ENCODE data around the gene WWC2.

Gene WWC2

DNA sequence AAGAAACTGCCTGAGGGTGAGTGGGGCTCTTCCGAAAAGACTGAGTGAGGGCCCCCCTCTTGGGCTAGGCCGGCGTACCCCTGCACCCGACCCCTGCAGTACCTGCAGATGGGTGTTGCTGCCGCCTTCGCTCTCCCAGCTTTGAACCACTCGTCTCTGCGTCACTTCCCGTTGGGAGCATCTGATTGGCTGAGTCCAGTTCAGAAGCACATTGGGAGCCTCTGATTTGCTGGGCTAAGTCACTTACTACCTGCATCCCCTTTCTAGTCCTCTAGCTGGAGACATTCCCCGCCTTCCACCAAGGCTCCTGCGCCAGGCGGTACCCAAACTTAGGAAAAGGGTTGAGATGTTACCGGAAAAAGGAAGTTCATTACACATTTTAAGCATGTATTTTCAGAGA, 20.4 kb upstream of the WWC2 start:
- no peaks in the 10 kb centered on the region for H3F3A ChIP-seq (ENCODE audit: insufficient read depth)

DNA sequence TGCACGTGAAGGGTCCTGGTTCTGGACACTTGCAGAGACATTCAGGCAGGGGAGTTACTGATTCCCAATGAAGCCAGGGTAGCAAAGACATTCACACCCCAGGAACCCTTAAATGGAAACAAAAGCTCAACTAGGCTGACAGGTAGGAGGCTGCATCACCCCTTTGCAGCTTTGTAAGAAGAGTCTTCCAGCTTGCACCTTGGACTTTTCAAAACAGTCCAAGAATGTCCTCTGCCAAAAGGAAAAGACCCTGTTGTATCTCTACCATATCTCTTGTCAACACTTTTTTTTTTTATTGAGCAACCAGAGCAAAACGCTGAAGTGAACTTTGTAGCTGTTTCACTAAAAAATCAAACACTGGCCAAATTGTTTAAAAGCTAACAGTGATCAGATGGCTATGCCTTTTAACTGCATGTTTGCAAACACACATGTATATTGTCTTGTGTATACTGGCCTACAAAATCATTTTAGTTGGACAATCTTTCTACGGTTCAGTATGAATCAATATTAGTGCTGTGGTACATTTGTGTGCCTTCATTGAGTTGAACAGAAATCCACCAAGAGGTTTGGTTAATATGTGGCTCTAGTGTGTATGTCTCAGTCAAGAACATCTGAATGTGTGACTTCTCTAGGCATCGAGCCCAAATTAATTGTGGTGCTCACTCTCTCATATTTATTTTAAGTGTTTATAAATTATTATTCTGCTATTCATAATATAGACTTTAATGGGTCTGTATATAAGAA, 18.5 kb upstream of the WWC2 start:
- Histone ChIP-seq H3K9ac (ENCODE audit: low read length) (no peak overlapping the region), H3K27me3 (ENCODE audit: low read length) (no peaks in the 10 kb centered on the region), H3K36me3 (ENCODE audit: low read length) (no peaks in the 10 kb centered on the region), H3F3A (ENCODE audit: insufficient read depth) (no peaks in the 10 kb centered on the region), H4K20me1 (ENCODE audit: low read depth, low read length) (no peaks in the 10 kb centered on the region), H2AFZ (ENCODE audit: low read depth, low read length, severe bottlenecking) (no peak overlapping the region), H3K4me2 (ENCODE audit: low read depth, low read length, poor library complexity, severe bottlenecking) (no peak overlapping the region), H3K79me2 (ENCODE audit: insufficient read depth, low read length) (no peaks in the 10 kb centered on the region), H3K4me3 (ENCODE audit: insufficient read depth, low read length, poor library complexity, severe bottlenecking) (no peak overlapping the region), H3K27ac (ENCODE audit: low read depth, low read length) (no peak overlapping the region), H3K9me3 (ENCODE audit: insufficient read depth, low read length) (no peaks in the 10 kb centered on the region), H3K9me2 (replicated peaks; ENCODE audit: insufficient read depth, low read length) (no peaks in the 10 kb centered on the region)
- TF ChIP-seq EZH2phosphoT487 (conservative IDR thresholded peaks at IDR 0.05; ENCODE audit: low read length), result no peak
- TF ChIP-seq, protein P1, sequence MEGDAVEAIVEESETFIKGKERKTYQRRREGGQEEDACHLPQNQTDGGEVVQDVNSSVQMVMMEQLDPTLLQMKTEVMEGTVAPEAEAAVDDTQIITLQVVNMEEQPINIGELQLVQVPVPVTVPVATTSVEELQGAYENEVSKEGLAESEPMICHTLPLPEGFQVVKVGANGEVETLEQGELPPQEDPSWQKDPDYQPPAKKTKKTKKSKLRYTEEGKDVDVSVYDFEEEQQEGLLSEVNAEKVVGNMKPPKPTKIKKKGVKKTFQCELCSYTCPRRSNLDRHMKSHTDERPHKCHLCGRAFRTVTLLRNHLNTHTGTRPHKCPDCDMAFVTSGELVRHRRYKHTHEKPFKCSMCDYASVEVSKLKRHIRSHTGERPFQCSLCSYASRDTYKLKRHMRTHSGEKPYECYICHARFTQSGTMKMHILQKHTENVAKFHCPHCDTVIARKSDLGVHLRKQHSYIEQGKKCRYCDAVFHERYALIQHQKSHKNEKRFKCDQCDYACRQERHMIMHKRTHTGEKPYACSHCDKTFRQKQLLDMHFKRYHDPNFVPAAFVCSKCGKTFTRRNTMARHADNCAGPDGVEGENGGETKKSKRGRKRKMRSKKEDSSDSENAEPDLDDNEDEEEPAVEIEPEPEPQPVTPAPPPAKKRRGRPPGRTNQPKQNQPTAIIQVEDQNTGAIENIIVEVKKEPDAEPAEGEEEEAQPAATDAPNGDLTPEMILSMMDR (IDR thresholded peaks at IDR 0.05; ENCODE audit: insufficient read depth, low read length, poor library complexity, severe bottlenecking), result no peak

More for the DNA sequence above, 20.4 kb upstream of the WWC2 start:
- Histone ChIP-seq H4K20me1 (ENCODE audit: low read depth, low read length) (no peaks in the 10 kb centered on the region), H3K9me2 (replicated peaks; ENCODE audit: insufficient read depth, low read length) (no peaks in the 10 kb centered on the region), H3K4me2 (ENCODE audit: low read depth, low read length, poor library complexity, severe bottlenecking) (no peak overlapping the region), H3K36me3 (ENCODE audit: low read length) (no peaks in the 10 kb centered on the region), H3K4me3 (ENCODE audit: insufficient read depth, low read length, poor library complexity, severe bottlenecking) (no peak overlapping the region), H2AFZ (ENCODE audit: low read depth, low read length, severe bottlenecking) (no peak overlapping the region), H3K27me3 (ENCODE audit: low read length) (no peaks in the 10 kb centered on the region), H3K79me2 (ENCODE audit: insufficient read depth, low read length) (no peaks in the 10 kb centered on the region), H3K9ac (ENCODE audit: low read length) (no peak overlapping the region), H3K9me3 (ENCODE audit: insufficient read depth, low read length) (no peaks in the 10 kb centered on the region), H3K27ac (ENCODE audit: low read depth, low read length) (no peak overlapping the region)
- TF ChIP-seq, protein P1 (IDR thresholded peaks at IDR 0.05; ENCODE audit: insufficient read depth, low read length, poor library complexity, severe bottlenecking), result no peak

DNA sequence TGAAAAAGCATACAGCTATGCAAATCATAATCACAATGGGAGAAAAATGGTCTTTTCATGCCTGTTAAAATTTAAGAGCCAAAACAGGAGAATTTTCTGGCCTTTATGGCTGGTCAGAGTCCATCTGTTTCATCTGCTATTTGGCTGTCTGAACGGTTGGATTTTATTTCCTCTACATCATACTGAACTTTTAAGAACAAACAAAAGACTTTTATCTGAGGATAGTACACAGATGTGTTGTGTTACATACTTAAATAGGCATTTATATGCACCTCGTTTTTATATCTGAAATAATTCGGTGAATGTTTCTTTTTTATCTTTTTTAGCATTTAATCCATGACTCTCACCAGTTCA, 18.0 kb upstream of the WWC2 start:
- no peaks in the 10 kb centered on the region for H3K79me2 ChIP-seq (ENCODE audit: insufficient read depth, low read length)
- H3K27me3 ChIP-seq (ENCODE audit: low read length), result no peaks in the 10 kb centered on the region
- H4K20me1 ChIP-seq (ENCODE audit: low read depth, low read length), result no peaks in the 10 kb centered on the region
- no peak overlapping the region for H2AFZ ChIP-seq (ENCODE audit: low read depth, low read length, severe bottlenecking)
- H3K9me2 ChIP-seq (replicated peaks; ENCODE audit: insufficient read depth, low read length), result no peaks in the 10 kb centered on the region
- H3K36me3 ChIP-seq (ENCODE audit: low read length), result no peaks in the 10 kb centered on the region
- no peaks in the 10 kb centered on the region for H3F3A ChIP-seq (ENCODE audit: insufficient read depth)
- no peak for TF ChIP-seq EZH2phosphoT487 (conservative IDR thresholded peaks at IDR 0.05; ENCODE audit: low read length)
- TF ChIP-seq, protein P1 (IDR thresholded peaks at IDR 0.05; ENCODE audit: insufficient read depth, low read length, poor library complexity, severe bottlenecking), result no peak
- H3K9me3 ChIP-seq (ENCODE audit: insufficient read depth, low read length), result no peaks in the 10 kb centered on the region
- no peak overlapping the region for H3K4me2 ChIP-seq (ENCODE audit: low read depth, low read length, poor library complexity, severe bottlenecking)
- no peak overlapping the region for H3K4me3 ChIP-seq (ENCODE audit: insufficient read depth, low read length, poor library complexity, severe bottlenecking)
- no peak overlapping the region for H3K27ac ChIP-seq (ENCODE audit: low read depth, low read length)
- no peak overlapping the region for H3K9ac ChIP-seq (ENCODE audit: low read length)
